DMS53 treated with DMSO at 0.1 percent for 48 hours (cell line): ENCODE data around the gene TRA2A.
"Not testable (repeated sequence)": the region's sequence is repeated elsewhere in the genome, so short reads cannot be mapped to it uniquely, and the experiment has no call there.

Experiments
- DNase-seq: peaks from one replicate; lab custom pipeline; 2025; ENCODE audit not compliant: unreplicated experiment; lab: John Stamatoyannopoulos, UW

TRA2A gene

GRCh38 chr7:23531794-23532489, at the start of gene TRA2A:
TSS of gene TRA2A (minus strand) at chr7:23531981. CDS start at chr7:23531824, 157 bp downstream.
- DNase-seq: peak; percentile 97

GRCh38 chr7:23570592-23571200, 38.9 kb upstream of the TRA2A start:
- DNase-seq: peak; percentile 78

- DNase-seq: no peak
These were observed 26.5 kb upstream of the TRA2A start for GRCh38 chr7:23558303-23558702.

- no peak for DNase-seq
These were observed 15.9 kb upstream of the TRA2A start for GRCh38 chr7:23547662-23548061.

GRCh38 chr7:23546897-23547572, 15.3 kb upstream of the TRA2A start:
- peak; percentile 91 for DNase-seq

GRCh38 chr7:23545493-23545892, 13.7 kb upstream of the TRA2A start:
- no peak for DNase-seq

- DNase-seq: no peak
These were observed 13.2 kb upstream of the TRA2A start for GRCh38 chr7:23544913-23545354.

- DNase-seq: no peak
These were observed 11.0 kb upstream of the TRA2A start for GRCh38 chr7:23542752-23543151.

GRCh38 chr7:23539494-23539907, 7.7 kb upstream of the TRA2A start:
- no peak for DNase-seq

GRCh38 chr7:23538301-23538700, 6.5 kb upstream of the TRA2A start:
- no peak for DNase-seq

GRCh38 chr7:23533238-23533604, 1.4 kb upstream of the TRA2A start:
- DNase-seq: no peak

- DNase-seq: no peak
These were observed 883 bp upstream of the TRA2A start for GRCh38 chr7:23532490-23533237.

- peak; percentile 64 for DNase-seq
These were observed 559 bp downstream of the TRA2A start for GRCh38 chr7:23531050-23531793.

- DNase-seq: peak; percentile 24
These were observed 1.4 kb downstream of the TRA2A start for GRCh38 chr7:23530405-23530804.

GRCh38 chr7:23529262-23529859, 2.4 kb downstream of the TRA2A start:
- DNase-seq: no peak

GRCh38 chr7:23525611-23526010, 6.2 kb downstream of the TRA2A start:
- not testable (repeated sequence) for DNase-seq

GRCh38 chr7:23524473-23524872, 7.3 kb downstream of the TRA2A start:
- no peak for DNase-seq

GRCh38 chr7:23523486-23524075, 8.2 kb downstream of the TRA2A start:
- no peak for DNase-seq

- no peak for DNase-seq
These were observed 11.2 kb downstream of the TRA2A start for GRCh38 chr7:23520582-23520981.

- no peak for DNase-seq
These were observed 17.0 kb downstream of the TRA2A start for GRCh38 chr7:23514755-23515154.
